HG03442 (cell line): Measurements from ENCODE around the gene NF1.

ENCODE experiments used
- ATAC-seq: cut with Tn5 transposase; IDR thresholded peaks from one replicate; pipeline ENCODE4 v1.9.1; 2021; ENCODE audit warnings: mild to moderate bottlenecking, moderate library complexity; ENCODE audit not compliant: unreplicated experiment

Gene NF1

DNA sequence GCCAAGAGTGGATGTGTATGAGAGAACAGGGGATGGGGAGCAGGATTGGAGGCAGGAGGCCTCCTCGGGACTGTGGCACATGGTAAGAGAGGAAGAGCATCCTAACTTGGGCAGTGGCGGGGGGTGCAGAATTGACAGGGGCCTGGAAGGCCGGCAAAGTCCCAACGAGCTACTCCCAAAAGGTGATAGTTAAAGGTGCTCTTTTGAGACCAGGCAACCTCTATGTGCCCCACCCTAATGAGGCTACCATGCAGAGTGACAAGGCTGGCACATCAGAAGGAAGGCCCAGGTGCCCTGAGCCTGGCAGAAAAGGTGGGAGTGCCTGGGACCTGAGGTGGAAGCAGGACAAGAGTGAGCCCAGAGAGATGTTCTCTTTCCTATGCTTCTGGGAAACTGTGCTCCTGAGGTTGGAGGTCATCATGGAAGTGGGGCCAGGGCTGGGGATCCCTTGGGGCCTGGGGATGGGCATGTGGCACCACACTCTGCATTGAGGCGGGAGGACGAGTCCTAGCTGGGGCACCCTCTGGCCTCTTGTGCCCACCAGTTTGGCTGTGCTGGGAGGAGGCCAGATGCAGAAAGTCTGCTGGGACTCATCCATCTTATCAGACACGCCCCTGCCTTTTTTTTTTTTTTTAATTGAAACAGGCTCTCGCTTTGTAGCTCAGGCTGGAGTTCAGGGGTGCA lies 302.6 kb downstream of the NF1 start:
- no peak for ATAC-seq

DNA sequence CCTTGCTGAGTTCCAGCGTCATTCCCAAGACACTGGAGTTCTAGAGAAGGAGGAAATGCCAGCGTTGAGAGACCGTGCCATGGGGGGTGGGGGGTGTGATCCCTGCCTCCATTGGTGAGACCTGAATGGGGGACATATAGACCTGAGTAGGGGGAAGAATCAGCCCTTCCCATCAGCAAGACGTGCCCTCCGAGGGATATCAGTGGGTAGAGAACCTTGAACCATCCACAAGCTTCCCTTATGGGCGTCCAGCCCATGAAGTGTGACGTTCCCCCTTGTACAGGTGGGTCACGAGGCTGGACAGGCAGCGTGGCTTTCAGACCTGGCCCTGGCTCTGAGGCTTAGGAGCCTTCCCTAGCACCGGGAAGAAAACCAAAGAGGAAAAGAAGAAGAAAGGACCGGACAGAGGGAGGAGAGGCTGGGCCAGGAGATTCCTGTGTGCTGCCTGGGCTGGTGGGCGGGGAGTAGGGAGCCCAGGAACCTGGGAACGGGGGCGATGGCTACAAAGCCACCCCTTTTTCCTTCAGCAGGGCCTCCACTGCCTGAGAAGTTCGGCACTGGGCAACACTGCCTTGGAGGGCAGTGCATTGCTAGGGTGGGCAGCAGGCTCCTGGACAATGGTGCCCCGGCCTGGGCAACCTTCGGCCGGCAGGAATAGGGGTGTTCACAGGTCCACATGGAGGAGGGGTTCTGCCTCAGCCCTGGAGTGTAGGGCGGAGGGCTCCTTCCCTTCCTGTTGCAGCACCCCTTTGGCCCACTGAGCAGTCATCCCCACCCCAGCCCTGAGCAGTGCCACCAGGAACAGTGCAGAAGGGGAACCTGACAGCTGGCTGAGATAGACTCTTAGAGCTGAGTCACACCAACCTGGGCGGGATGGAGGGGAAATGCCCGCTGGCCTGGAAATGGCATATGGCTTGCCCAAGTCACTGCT lies 303.9 kb downstream of the NF1 start:
- no peak for ATAC-seq

DNA sequence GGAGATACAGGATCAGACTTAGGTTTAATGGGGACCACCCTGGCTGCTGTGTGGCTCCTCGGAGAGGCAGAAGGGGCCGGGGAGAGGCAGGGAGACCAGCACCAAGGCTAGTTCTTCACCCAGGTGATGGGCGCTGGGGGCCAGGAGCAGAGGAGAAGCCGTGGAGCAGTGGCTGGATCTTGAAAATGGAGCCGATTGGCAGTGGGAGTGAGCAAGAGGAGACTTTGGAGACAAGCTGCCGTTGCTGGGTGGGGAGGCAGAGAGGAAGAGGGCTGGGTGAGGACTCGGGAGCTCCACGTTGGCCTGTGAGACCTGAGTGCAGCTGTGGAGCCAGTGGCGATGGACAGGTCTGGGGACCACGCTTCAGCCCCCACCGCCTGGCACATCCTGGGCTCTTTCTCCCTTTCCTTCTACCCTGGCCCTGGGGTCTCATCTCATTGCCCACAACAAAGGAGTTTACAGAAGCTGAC lies 305.7 kb downstream of the NF1 start:
- ATAC-seq = no peak

DNA sequence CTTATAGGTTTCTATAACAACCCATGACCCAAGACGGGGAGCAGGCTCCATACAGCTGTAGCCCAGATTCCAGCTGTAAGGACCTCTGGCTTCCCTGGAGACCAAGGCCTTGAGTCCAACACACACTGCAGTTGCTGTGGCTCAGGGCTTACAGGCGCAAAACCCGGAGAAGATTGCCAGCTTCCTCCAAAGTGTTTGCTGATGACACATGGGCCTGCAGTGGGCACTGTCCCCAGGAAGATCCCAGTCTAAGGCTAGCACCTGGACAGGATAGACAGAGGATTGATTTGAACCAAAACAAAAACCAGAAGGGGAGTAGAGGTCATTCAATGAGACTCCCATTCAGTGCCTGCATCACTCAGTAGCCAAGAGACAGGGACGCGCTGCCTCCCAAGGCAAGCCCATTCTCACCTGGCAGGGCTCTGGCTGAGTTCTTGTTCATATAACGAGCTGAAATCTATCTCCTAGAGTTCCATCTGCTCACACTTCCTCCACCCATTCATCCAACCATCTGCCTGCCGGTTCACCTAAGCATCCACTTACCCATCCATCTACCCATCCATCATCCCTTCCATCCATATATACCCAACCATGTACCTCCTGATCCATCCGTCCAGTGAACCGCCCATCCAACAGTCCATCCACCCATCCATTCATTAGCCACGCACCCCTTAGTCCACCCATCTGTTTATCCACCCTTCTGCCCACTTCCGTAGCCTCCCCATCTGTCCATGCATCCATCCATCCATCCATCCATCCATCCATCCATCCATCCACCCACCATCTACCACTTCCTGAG lies 306.9 kb downstream of the NF1 start:
- ATAC-seq = no peak

DNA sequence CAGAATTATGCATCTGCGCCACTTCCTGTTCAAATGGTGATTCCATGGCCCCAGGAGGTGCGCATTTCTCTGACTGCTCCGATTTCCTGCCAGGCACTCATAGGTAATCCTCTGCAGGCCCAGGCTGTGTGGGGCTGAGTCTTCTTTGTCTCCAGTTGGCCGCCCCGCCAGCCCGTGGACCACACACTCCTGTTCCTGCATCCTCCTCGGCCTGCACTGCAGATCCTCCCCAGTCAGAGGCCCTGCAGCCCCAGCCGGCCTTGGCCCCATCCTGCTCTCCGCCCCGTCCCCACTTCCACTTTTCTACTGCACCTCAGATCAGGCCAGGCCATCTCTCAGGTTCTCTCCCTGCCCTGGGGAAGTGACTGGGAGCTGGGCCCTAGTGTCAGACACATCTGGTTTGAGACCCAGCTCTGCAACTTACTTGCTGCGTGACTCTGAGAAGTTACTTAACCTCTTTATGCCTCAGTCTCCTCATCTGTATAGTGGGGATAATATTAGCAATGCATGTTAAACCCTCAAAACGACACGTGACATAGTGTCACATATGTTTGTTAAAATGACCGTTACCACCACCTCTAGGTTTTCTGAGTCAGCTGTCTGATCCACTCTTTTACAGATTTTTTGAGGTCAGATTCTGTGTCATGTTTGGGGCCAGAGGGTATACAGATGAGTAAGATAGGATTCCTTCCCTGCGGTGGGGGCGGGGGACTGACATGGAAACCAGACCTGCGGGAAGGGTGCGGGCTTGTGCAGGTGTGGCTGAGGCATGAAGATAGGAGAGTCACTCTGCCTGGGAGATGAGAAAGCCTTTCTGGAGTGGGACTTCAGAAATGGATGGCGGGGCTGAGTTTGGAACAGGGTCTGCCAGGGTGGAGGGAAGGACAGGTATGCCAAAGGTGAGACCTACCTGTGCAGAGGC lies 309.5 kb downstream of the NF1 start:
- ATAC-seq = no peak

DNA sequence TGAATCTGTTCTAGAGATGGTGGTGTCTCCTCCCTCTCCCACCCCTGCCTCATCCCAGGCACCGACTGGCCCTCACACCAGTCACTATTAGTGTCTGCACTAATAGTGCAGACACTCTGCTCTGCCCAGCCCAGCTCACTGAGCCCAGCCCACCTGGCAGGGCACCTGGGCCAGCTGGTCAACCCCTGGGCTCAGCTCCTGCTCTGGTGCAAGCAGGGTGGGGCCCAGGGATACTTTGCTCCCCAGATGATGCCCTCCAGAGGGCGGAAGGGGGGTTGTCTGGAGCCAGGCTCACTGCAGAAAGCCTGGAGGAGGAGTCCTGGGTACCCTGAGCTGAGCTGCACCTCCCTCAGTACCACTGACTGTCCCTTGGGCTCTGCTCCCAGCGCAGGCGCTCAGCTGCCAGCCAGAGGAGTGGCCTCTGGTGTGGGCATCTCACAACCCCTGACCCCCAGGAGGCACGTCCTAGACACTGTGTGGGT lies 311.2 kb downstream of the NF1 start:
- ATAC-seq = no peak

DNA sequence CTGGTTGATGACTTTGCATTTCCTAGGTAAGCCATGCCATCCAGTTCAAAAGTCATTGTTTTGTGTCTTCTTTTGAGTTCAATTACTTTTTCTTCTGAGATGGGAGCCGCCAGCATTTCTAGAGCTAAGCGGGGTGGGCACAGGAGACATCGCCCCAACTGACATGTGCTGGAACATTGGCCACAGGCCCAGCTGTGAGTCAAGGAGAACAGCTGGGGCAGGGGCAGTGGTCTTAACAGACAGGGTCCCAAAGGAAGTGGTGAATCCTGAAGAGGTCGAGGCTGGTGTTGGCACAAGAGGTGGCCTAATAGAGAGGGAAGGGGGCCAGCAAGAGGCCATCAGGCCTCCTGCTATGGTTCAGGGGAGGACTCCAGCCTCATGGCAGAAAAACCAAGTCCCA lies 313.8 kb downstream of the NF1 start:
- ATAC-seq = no peak

DNA sequence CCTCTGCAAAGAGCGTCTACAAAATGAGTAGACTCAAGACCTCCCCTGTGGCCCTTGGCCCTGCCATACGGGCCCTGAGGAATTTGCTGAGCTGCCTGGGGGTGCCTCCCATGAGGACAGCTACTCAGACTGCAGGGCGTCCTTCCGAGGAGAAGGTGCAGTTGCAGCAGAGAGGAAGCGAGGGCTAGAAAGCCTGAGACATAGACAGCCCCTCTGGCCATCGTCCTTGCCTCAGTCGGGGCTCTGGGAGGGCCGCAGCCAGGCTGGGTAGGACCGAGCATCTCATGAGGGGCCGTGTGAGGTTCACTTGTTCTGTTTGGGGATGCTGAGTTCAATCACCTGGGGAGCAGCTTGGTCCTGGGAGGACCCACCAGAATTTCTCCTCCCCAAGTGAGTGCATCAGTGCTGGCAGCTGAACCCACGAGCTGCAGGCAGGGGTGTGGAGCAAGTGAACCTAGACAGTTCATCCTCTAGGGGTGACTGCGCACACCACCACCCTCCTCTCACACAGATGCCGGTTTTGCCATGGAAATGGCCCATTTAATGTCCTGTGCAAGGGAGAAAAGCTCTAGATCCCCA lies 317.0 kb downstream of the NF1 start:
- no peak for ATAC-seq

DNA sequence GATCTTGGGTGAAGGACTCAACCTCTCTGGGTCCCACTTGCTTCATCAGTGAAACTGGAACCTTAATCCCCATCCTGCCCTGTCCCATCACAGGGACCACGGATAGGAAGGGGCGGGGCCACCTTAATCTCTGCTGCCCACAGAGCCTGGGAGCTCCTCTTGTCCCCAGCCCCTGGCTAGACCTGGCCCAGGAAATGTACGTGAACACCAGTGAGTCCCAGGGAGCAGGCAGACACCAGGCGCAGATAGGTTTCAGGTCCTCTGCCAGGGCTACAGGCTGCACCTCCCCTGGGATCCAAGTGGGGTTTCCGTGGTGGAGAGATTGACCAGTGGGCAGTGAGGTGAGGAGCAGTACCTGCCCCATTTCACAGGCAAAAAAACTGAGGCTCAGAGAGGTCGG lies 317.7 kb downstream of the NF1 start:
- ATAC-seq = no peak

DNA sequence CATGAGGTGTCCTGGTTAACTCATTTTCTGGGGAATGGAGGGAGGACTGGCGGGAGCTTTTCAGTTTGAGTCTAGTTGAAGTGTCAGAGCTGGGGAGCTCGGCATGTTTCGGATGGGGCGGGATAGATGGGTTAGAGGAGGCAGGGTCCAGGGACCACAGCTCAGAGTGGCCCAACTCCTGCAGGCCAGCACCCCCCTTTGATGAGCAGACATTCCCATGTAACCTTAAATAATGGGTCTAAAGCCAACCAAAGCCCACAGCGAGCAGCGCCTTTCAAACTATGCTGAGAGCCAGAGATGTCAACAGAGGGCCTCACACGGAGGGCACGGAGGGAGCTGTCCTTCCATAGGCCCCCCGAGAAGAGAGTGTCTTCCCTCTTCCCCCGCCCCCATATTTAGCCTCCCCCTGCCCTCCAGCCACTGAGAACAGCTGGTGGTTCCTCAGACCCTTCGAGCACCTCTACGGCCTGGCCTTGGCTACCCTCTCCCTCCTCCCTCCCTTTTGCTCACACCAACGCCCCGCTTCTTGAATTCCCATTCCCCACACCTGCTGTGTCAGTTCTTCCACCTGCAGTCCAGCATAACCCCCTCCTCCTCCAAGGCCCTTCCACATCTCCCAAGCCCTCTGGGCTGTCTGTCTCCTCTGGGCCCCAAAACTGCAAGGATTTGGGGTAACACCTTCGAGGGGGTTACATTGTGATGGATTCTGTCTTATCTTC lies 318.5 kb downstream of the NF1 start:
- ATAC-seq = no peak

DNA sequence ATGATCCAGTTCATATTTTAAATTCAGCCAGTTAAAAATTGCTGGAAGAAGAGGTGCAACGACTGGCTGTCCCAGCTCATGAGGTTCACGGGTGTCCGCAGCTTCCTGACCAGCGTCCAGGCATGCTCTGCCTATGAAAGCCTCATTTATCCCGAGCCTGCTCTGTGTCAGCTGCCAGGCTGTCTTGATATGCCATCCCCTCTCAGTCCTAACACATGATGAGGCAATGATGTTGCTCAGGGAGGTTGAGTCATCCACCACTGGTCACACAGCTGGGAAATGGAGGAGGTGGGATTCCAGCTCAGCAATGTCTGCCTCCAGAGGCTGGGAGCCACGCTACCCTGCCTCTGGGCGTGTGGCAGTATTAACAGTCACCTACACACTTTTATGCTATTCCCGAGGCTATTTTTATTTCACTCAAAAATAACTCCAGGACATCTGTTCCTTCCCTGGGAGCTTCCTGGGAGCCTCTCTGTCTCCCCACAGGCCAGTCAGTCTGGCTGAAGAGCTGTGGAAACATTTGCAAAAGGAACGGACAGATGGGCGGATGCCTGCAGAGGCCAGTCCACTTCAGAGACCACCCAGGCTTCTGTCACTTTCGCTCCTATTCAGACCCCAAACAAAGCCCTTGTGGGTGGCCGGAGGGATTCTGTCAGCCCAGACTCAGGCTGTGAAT lies 319.2 kb downstream of the NF1 start:
- no peak for ATAC-seq

DNA sequence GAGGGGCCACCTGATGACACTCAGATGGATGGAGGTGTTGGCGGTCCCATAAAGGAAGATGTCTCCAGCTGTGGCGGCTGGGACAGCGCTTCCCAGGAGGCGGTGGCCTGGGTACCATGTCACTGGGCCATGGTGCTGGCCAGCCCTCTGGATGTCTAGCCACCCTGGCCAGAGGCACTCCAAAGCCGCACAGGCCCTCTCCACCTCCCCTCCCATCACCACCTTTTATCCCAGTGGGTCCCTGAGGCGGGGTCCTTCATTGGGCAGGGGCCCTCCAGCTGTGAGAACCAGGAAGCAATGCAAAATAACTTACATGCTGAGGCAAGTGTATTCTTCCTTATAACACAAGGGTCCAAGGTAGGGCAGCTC lies 319.8 kb downstream of the NF1 start:
- no peak for ATAC-seq

DNA sequence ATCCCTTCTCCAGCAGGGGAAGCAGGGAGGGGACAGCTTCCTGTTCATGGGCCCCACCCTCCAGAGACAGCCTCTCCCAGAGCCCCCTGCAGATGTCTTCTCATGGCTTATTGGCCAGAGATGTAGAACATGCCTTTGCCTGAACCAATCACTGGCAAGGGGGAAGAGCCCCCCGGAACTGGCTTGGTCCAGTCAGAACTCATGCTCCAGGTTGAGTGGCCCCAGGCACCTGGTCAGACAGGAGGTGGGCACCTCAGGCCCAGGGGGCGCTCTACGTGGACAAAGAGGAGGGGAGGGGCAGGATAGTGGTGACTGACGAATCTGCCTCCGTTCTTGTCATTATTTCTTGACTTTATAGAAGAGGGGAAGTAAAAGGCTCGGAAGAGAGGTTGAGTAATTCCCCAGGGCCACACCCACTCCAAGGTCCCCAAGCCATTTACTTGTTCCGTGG lies 320.3 kb downstream of the NF1 start:
- no peak for ATAC-seq

DNA sequence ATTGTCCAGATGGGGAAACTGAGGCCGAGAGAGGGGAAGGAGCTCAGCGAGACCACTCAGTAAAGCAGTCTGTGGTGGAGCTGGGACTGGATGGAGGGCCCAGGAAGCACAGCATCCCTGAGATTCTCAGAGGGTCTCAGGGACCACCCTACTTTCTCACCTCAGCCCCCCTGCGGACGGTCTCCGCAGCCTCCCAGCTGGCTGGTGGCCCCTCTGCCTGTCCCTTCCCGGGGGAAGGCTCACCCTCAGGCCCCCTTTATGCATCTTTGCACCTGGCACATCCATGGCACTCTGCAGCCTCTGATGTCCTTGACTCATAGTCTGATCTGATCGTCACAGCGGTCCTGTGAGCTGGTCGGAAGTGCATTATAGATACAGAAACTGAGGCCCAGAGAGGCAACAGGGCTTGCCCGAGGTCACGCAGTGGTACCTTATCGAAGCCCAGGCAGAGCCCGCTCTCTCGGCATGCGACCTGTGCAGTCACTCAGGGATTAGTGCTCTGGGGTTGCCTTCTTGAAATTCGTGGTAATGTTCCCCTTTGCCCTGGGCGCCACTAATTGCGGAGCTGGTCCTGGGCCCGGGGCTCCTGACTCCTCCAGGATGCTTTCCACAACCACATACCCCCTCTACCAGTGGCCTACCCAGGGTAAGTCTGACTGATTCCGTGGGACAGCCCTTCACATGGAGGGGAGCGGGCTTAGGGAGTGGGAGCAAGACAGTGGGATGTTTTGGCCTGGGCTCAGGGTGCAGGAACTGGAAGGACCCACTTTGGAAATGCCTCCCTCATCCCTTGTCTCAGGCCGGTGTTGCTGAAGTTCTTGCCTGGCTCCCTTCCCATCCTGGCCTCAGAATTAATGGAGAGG lies 321.1 kb downstream of the NF1 start:
- ATAC-seq = no peak

DNA sequence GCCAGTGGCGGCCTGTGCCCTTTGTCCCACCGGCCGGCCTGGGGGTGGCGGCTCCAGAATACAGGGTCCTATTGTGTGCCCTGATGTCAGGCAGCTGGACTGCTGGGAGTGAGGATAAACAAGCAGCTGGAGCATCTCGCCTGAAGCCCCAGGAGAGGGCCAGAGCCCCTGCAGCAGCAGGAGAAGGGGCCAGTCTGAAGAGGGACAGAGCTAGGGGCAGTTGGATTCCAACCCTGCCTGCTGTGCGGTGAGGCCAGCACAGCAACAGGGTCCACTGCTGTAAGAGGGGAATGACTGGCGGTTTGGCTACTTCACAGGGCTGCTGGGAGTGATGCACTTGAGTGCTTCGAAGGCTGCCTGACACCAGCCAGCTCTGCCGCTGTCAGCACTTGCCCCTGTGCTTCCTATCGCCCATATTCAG lies 321.7 kb downstream of the NF1 start:
- ATAC-seq = no peak

DNA sequence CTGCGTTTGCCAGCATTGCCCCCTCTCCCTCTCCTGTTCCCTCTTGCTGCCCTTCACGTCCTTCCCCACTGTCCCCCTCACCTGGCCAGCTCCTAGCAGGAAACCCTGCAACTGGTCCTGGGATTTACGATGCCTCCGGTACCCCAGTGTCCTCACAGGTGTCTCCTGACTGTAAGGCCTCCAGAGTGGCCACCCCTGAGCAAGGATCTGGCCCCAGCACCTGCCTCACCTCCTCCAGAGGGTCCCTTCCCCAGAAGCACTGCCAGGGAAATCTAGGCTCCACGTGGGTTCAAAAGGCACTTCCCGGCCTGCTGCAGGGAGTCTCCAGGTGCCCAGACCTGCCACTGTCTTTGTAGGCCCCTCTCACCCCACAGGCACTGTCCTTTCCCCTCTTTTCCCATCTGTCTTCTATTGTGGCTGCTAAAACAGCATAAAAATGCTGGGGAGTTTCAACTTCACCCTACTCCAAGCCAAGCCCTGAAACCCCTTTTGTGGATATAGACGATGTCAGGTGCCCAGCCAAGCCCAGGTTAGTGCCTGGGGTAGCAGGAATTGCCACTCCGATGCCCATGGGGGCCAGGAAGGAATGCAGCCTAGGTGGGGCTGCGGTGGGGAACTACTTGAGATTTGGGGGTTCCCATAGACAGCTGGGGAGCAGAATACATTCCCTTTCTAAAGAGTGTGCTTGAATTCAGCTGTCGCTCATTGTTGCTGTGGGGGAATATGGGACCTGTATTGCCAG lies 322.4 kb downstream of the NF1 start:
- ATAC-seq = no peak

DNA sequence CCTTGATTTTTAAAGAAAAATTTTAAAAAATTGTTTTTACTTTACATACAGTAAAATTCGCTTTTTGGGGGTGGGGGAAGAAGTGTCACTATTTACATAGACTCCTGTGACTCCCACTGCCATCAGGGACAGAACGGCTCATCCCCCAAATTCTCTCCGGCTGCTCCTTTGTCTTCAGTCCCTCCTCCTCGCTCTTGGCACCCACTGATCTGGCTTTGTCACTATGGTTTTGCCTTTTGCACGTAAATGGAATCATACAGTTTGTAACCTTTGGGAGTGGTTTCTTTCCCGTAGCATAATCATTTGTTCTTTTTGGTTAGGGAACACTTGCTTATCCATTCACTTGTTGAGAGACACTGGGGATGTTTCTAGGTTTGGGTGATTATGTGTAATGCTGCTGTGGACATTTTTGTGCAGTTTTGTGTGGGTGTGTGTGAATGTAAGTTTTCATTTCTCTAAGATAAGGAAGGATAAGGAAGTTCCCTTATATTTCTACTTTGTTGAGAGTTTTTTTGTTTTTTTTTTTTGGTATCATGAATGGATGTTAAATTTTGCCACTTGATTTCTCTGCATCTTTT lies 324.1 kb downstream of the NF1 start:
- no peak for ATAC-seq
